Lower leg skin (tissue), 3 donors: ENCODE measurements around the gene FAM180A.

Experiments used
- POLR2A ChIP-seq, 2 donors: fragments of 450-650 bp; IDR thresholded peaks; one replicate each; pipeline ENCODE4 v1.6.1; 2016 to 2017; ENCODE audit warnings: antibody characterized with exemption in 2 of 2, mild to moderate bottlenecking in 1 of 2, moderate library complexity in 1 of 2
- TF ChIP-seq, protein P1 (sequence below), 3 donors: fragments of 450-650 bp; IDR thresholded peaks; one replicate each; pipeline ENCODE4 v1.5.1; 2016; ENCODE audit warnings: antibody characterized with exemption in 3 of 3, mild to moderate bottlenecking in 3 of 3, moderate library complexity in 2 of 3

DNA sequence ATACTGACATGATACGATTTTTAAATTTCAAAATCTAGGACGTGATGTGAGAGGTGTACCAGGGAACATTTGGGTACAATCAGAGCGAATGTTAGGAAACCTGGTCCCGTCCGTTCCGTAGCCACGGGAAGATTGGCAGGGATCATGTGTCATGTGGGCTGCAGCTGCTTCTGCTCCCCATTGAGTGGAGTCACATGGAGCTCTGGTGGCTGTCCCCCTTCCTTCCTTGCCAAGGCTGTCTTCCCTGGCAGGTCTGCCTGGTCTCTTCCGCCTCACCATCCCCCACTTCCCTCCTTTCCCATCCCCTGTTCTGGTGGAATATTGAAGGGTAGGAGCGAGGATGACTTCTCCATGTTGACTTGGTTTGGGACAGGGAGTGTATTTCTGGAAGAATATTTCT, 33.8 kb upstream of the FAM180A start:
- TF ChIP-seq, protein P1, sequence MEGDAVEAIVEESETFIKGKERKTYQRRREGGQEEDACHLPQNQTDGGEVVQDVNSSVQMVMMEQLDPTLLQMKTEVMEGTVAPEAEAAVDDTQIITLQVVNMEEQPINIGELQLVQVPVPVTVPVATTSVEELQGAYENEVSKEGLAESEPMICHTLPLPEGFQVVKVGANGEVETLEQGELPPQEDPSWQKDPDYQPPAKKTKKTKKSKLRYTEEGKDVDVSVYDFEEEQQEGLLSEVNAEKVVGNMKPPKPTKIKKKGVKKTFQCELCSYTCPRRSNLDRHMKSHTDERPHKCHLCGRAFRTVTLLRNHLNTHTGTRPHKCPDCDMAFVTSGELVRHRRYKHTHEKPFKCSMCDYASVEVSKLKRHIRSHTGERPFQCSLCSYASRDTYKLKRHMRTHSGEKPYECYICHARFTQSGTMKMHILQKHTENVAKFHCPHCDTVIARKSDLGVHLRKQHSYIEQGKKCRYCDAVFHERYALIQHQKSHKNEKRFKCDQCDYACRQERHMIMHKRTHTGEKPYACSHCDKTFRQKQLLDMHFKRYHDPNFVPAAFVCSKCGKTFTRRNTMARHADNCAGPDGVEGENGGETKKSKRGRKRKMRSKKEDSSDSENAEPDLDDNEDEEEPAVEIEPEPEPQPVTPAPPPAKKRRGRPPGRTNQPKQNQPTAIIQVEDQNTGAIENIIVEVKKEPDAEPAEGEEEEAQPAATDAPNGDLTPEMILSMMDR (IDR thresholded peaks at IDR 0.05) = no peak
- no peak for TF ChIP-seq POLR2A (IDR thresholded peaks at IDR 0.05)
